Right lobe of liver (tissue), 6 donors: ENCODE measurements around the gene KIAA0586. TPM values are rescaled to one million over a fixed set of nuclear protein-coding genes. Genes with fewer than 3 reads are reported as not detected.

Experiments
- ATAC-seq, 4 donors: fragments of 200-7000 bp; cut with Tn5 transposase; one replicate each; pipeline ENCODE4 v1.9.1; 2020; ENCODE audit warnings: mild to moderate bottlenecking in 4 of 4, moderate library complexity in 4 of 4
- DNase-seq, 3 donors: peaks; one replicate each; pipeline ENCODE4 v3.0.0-alpha.2; 2020
- H3K27ac ChIP-seq, 3 donors: fragments of 200-600 bp; one replicate each; pipeline ENCODE4 v1.8.0; 2022
- H3K27me3 ChIP-seq, 2 donors: fragments of 200-600 bp; one replicate each; pipeline ENCODE4 v1.8.0; 2022
- H3K36me3 ChIP-seq, 4 donors: fragments of 200-600 bp; sonication (generic) in 1 of 4; one replicate each; pipeline versions ENCODE4 v1.5.1 to v1.8.0; 2017 to 2022; ENCODE audit warnings: control low read depth in 1 of 4
- H3K4me1 ChIP-seq, 4 donors: fragments of 200-600 bp; sonication (generic) in 1 of 4; one replicate each; pipeline versions ENCODE4 v1.5.1 to v1.8.0; 2017 to 2022; ENCODE audit warnings: control low read depth in 1 of 4
- H3K4me3 ChIP-seq, 3 donors: fragments of 200-600 bp; one replicate each; pipeline ENCODE4 v1.8.0; 2022
- H3K9me3 ChIP-seq, 4 donors: fragments of 200-600 bp; sonication (generic) in 1 of 4; one replicate each; pipeline versions ENCODE4 v1.5.1 to v1.8.0; 2017 to 2022; ENCODE audit warnings: control low read depth in 1 of 4
- CTCF ChIP-seq, 4 donors: fragments of 200-600 bp in 3 of 4; fragments of 450-650 bp in 1 of 4; IDR thresholded peaks; one replicate each; pipeline versions ENCODE4 v1.5.1 to v1.8.0; 2016 to 2022; ENCODE audit warnings: antibody characterized with exemption in 4 of 4, mild to moderate bottlenecking in 2 of 4
- POLR2A ChIP-seq: fragments of 450-650 bp; IDR thresholded peaks from one replicate; pipeline ENCODE4 v1.6.1; 2017; ENCODE audit warnings: antibody characterized with exemption, mild to moderate bottlenecking
- WGBS: methylation state at CpG from one replicate; pipeline ENCODE4 v1.1.6; 2018; ENCODE audit warnings: low coverage, low lambda C conversion rate; ENCODE audit not compliant: insufficient coverage; ENCODE audit errors: missing lambda C conversion rate; 5-methylcytosine and 5-hydroxymethylcytosine counted together
- intact Hi-C, 2 donors: fragments of 100-400 bp; cut with DNase I; formaldehyde crosslinking; loops; one replicate each; pipeline versions ENCODE4 v1.11.2 to v1.14.1; 2022
- long read RNA-seq: library from polyadenylated mRNA; unstranded; transcript quantifications from one replicate; pipeline ENCODE4 v2.0.0, GENCODE V29; 2019
- total RNA-seq, 6 experiments: library from RNA; depleted of rRNA in 2 of 6; stranded (reverse); fragments of >200 nt in 2 of 6; fragmentation: NEBNext Ultra II Directional in 3 of 6; extraction: Animal tissue kit (Norgen Biotek cat#: 25700) in 3 of 6; gene quantifications; one replicate each; pipeline versions ENCODE4 v1.1.0 to v1.2.4, GENCODE V29; 2016 to 2023
- donor health status: DM: no; HTN: yes; CAD: no.
- donor health status: DM: no; HTN: no; CAD: no.
- donor health status: DM: no; HTN: no; CAD: no.
- donor health status: DM: no; HTN: yes; CAD: no.
- donor health status: DM: no; HTN: yes; CAD: no.

KIAA0586 gene
- total RNA-seq = 10 to 100 TPM in 2 of 6 experiments, 1 to 10 TPM in 4; 4.7 to 14.6 (median 9.0) TPM
- long read RNA-seq = 0 reads

- intact Hi-C loops = no loop called here
- Histone ChIP-seq H3K27me3 (no peaks in the 10 kb centered on the region), H3K36me3 (peaks cover 0 to 12% (median 2%) of the 10 kb centered on the region in 4 donors), H3K4me3 (peak within 1 kb of the TSS; percentile 67 to 88 (median 73)), H3K27ac (peak within 1 kb of the TSS; percentile 87 to 98 (median 96)), H3K4me1 (peaks cover 0 to 26% (median 7%) of the 10 kb centered on the region in 4 donors), H3K9me3 (no peaks in the 10 kb centered on the region)
- TF ChIP-seq CTCF (IDR thresholded peaks at IDR 0.05) (no peak), POLR2A (peak; percentile 87)
- peak; percentile 96 to 98 (median 97) for ATAC-seq
- WGBS = under 1% methylated on average over 31 of the region's 33 CpGs
- DNase-seq = peak; percentile 96 to 97 (median 96)
Measured at GRCh38 chr14:58427281-58428117, at the start of gene KIAA0586, which contains the start of gene TIMM9. KIAA0586 (plus strand) TSS chr14:58427719; CDS start chr14:58428265, 546 bp downstream. TIMM9 (minus strand) TSS chr14:58427531; CDS start chr14:58411945, 15,586 bp downstream.

GRCh38 chr14:58390830-58391229, 36.7 kb upstream of the KIAA0586 start:
- ATAC-seq (no peak), DNase-seq (no peak)
- Histone ChIP-seq H3K9me3 (no peaks in the 10 kb centered on the region), H3K36me3 (no peaks in the 10 kb centered on the region), H3K27ac (no peak overlapping the region), H3K27me3 (no peaks in the 10 kb centered on the region), H3K4me3 (no peak overlapping the region), H3K4me1 (peaks cover 0 to 6% (median 0%) of the 10 kb centered on the region in 4 donors)
- intact Hi-C loops = no loop called here
- TF ChIP-seq POLR2A (no peak), CTCF (IDR thresholded peaks at IDR 0.05) (no peak)
- WGBS = 66% methylated on average over 2 of the region's 2 CpGs

GRCh38 chr14:58395562-58395811, 32.0 kb upstream of the KIAA0586 start:
- DNase-seq = no peak
- H3K4me1 ChIP-seq = peaks cover 0 to 6% (median 2%) of the 10 kb centered on the region in 4 donors
- H3K4me3 ChIP-seq = peak overlapping the region; percentile 59 to 71 (median 61)
- no peaks in the 10 kb centered on the region for H3K9me3 ChIP-seq
- no peaks in the 10 kb centered on the region for H3K27me3 ChIP-seq
- peak in 1 of 4 donors; percentile 31 for ATAC-seq
- intact Hi-C loops = no loop called here
- TF ChIP-seq CTCF (IDR thresholded peaks at IDR 0.05) = no peak
- no peak for TF ChIP-seq POLR2A
- peak overlapping the region; percentile 64 to 72 (median 71) for H3K27ac ChIP-seq
- H3K36me3 ChIP-seq = no peaks in the 10 kb centered on the region
- 11% methylated on average over 6 of the region's 10 CpGs for WGBS

GRCh38 chr14:58395812-58396788, 31.4 kb upstream of the KIAA0586 start, which contains the start of gene TOMM20L:
TOMM20L (plus strand) TSS chr14:58395930; CDS start chr14:58395958, 28 bp downstream.
- intact Hi-C loops = no loop called here
- WGBS = 10% methylated on average over 17 of the region's 86 CpGs
- H3K27me3 ChIP-seq = no peaks in the 10 kb centered on the region
- H3K36me3 ChIP-seq = no peaks in the 10 kb centered on the region
- H3K9me3 ChIP-seq = no peaks in the 10 kb centered on the region
- TF ChIP-seq POLR2A = peak; percentile 26
- TF ChIP-seq CTCF (IDR thresholded peaks at IDR 0.05) = peak; percentile 82 to 93 (median 90)
- peaks cover 0 to 6% (median 2%) of the 10 kb centered on the region in 4 donors for H3K4me1 ChIP-seq
- ATAC-seq (peak; percentile 92 to 98 (median 94)), DNase-seq (peak; percentile 75 to 83 (median 79))
- H3K27ac ChIP-seq = peak within 1 kb of the TSS; percentile 64 to 72 (median 71)
- peak within 1 kb of the TSS; percentile 59 to 71 (median 61) for H3K4me3 ChIP-seq
